ENCODE measurements around the gene SLC51A. TPM values are rescaled to one million over a fixed set of nuclear protein-coding genes. Genes with fewer than 3 reads are reported as not detected.

The SLC51A gene
- total RNA-seq, 2 experiments from 2014 or later = not detected

- Histone ChIP-seq H3K36me3 (ENCODE audit: insufficient read depth, low read length) (no peaks in the 10 kb centered on the region), H3K9me3 (ENCODE audit: low read length) (no peaks in the 10 kb centered on the region), H3K4me1 (ENCODE audit: insufficient read depth, low read length, poor library complexity, severe bottlenecking) (no peaks in the 10 kb centered on the region), H3K9me2 (ENCODE audit: insufficient read depth, low read length) (no peaks in the 10 kb centered on the region), H4K20me1 (ENCODE audit: insufficient read depth, low read length) (no peaks in the 10 kb centered on the region), H3K4me3 (ENCODE audit: low read depth, low read length, poor library complexity, severe bottlenecking) (no peak overlapping the region), H2AFZ (ENCODE audit: low read length) (no peak overlapping the region), H3K4me2 (ENCODE audit: low read length) (no peak overlapping the region), H3K27ac (ENCODE audit: low read depth, low read length, poor library complexity, severe bottlenecking) (no peak overlapping the region), H3K79me2 (ENCODE audit: insufficient read depth, low read depth, low read length) (no peaks in the 10 kb centered on the region)
- ChIA-PET POLR2A (interaction anchor here (0.6 kb wide), 1 partner anchor 67 kb away, joined by 3 read pairs; no protein-coding TSS in a partner anchor), CTCF (ENCODE audit: unreplicated experiment) (no interaction called here)
- intact Hi-C loops (cut with micrococcal nuclease; ENCODE audit: unreplicated experiment) = loop anchor here (1.0 kb wide), 2 partner anchors 122 to 173 kb away; no protein-coding TSS in a partner anchor
- no TSS peak for BruUV-seq (replicated peaks)
- no peak for DNase-seq (ENCODE audit: low spot score)
- no peak for TF ChIP-seq EZH2phosphoT487 (IDR thresholded peaks at IDR 0.05; ENCODE audit: borderline replicate concordance, low read depth, low read length)
- TF ChIP-seq, protein P1, sequence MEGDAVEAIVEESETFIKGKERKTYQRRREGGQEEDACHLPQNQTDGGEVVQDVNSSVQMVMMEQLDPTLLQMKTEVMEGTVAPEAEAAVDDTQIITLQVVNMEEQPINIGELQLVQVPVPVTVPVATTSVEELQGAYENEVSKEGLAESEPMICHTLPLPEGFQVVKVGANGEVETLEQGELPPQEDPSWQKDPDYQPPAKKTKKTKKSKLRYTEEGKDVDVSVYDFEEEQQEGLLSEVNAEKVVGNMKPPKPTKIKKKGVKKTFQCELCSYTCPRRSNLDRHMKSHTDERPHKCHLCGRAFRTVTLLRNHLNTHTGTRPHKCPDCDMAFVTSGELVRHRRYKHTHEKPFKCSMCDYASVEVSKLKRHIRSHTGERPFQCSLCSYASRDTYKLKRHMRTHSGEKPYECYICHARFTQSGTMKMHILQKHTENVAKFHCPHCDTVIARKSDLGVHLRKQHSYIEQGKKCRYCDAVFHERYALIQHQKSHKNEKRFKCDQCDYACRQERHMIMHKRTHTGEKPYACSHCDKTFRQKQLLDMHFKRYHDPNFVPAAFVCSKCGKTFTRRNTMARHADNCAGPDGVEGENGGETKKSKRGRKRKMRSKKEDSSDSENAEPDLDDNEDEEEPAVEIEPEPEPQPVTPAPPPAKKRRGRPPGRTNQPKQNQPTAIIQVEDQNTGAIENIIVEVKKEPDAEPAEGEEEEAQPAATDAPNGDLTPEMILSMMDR (conservative IDR thresholded peaks at IDR 0.05; ENCODE audit: low read length) = no peak
These were observed 20.6 kb upstream of the SLC51A start for GRCh38 chr3:196195664-196196265.

- Histone ChIP-seq H3K9me3 (ENCODE audit: low read length) (no peaks in the 10 kb centered on the region), H3K4me2 (ENCODE audit: low read length) (no peak overlapping the region), H3K27ac (ENCODE audit: low read depth, low read length, poor library complexity, severe bottlenecking) (no peak overlapping the region), H2AFZ (ENCODE audit: low read length) (no peak overlapping the region), H4K20me1 (ENCODE audit: insufficient read depth, low read length) (no peaks in the 10 kb centered on the region), H3K36me3 (ENCODE audit: insufficient read depth, low read length) (no peaks in the 10 kb centered on the region), H3K79me2 (ENCODE audit: insufficient read depth, low read depth, low read length) (no peaks in the 10 kb centered on the region), H3K4me1 (ENCODE audit: insufficient read depth, low read length, poor library complexity, severe bottlenecking) (no peaks in the 10 kb centered on the region), H3K4me3 (ENCODE audit: low read depth, low read length, poor library complexity, severe bottlenecking) (no peak overlapping the region), H3K9me2 (ENCODE audit: insufficient read depth, low read length) (no peaks in the 10 kb centered on the region)
- CTCF ChIA-PET (ENCODE audit: unreplicated experiment) = no interaction called here
- POLR2A ChIA-PET = interaction anchor here (0.7 kb wide), 1 partner anchor 175 kb away, joined by 4 read pairs; no protein-coding TSS in a partner anchor
- BruUV-seq (replicated peaks) = no TSS peak
- intact Hi-C loops (cut with micrococcal nuclease; ENCODE audit: unreplicated experiment) = no loop called here
- TF ChIP-seq EZH2phosphoT487 (IDR thresholded peaks at IDR 0.05; ENCODE audit: borderline replicate concordance, low read depth, low read length) = no peak
- TF ChIP-seq, protein P1 (conservative IDR thresholded peaks at IDR 0.05; ENCODE audit: low read length) = no peak
- no peak for DNase-seq (ENCODE audit: low spot score)
These were observed 18.8 kb upstream of the SLC51A start for GRCh38 chr3:196197524-196197923.

- ChIA-PET CTCF (ENCODE audit: unreplicated experiment) (no interaction called here), POLR2A (no interaction called here)
- Histone ChIP-seq H3K36me3 (ENCODE audit: insufficient read depth, low read length) (no peaks in the 10 kb centered on the region), H3K79me2 (ENCODE audit: insufficient read depth, low read depth, low read length) (no peaks in the 10 kb centered on the region), H3K9me3 (ENCODE audit: low read length) (no peaks in the 10 kb centered on the region), H3K4me2 (ENCODE audit: low read length) (no peak overlapping the region), H3K4me3 (ENCODE audit: low read depth, low read length, poor library complexity, severe bottlenecking) (no peak overlapping the region), H2AFZ (ENCODE audit: low read length) (no peak overlapping the region), H3K4me1 (ENCODE audit: insufficient read depth, low read length, poor library complexity, severe bottlenecking) (no peaks in the 10 kb centered on the region), H3K9me2 (ENCODE audit: insufficient read depth, low read length) (no peaks in the 10 kb centered on the region), H4K20me1 (ENCODE audit: insufficient read depth, low read length) (no peaks in the 10 kb centered on the region), H3K27ac (ENCODE audit: low read depth, low read length, poor library complexity, severe bottlenecking) (no peak overlapping the region)
- no TSS peak for BruUV-seq (replicated peaks)
- TF ChIP-seq, protein P1 (conservative IDR thresholded peaks at IDR 0.05; ENCODE audit: low read length) = no peak
- no peak for TF ChIP-seq EZH2phosphoT487 (IDR thresholded peaks at IDR 0.05; ENCODE audit: borderline replicate concordance, low read depth, low read length)
- no peak for DNase-seq (ENCODE audit: low spot score)
- intact Hi-C loops (cut with micrococcal nuclease; ENCODE audit: unreplicated experiment) = no loop called here
These were observed 18.2 kb upstream of the SLC51A start for GRCh38 chr3:196198081-196198675.

Measured in OCI-LY7 (cell line).